ENCODE results near the gene SLC7A5. TPM values are rescaled to one million over a fixed set of nuclear protein-coding genes. Genes with fewer than 3 reads are reported as not detected.
A peak's percentile ranks its signal among the peaks of the same experiment; 100 is the strongest.
"Not testable (repeated sequence)": the region's sequence is repeated elsewhere in the genome, so short reads cannot be mapped to it uniquely, and the experiment has no call there.

Gene SLC7A5
- total RNA-seq, 1 donor from 2014 or later: 13.5 TPM

DNA sequence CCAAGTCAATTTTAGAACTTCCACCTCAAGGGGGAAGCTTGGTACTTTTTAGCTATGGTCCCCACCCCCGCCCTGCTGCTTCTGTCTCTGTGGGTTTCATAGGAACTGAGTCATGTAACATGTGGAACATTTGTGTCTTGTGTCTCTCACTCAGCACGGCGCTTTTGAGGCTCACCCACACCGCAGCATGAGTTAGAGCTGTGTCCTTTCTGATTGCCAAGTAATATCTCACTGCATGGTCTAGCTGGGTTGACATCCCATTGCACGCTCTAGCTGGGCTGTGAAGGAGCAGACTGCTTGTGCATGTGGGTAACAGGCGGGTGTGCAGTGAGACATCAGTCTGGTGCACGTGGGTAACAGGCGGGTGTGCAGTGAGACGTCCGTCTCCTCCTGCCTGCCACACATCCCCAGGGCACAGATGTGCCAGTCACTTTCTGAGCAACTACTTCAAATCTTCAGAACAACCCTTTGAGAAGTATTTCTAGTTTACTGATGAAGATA, 26.4 kb upstream of the SLC7A5 start:
- DNase-seq (no peak), ATAC-seq (peak; percentile 90)
- Histone ChIP-seq H3K27me3 (no peaks in the 10 kb centered on the region), H3K9me3 (no peaks in the 10 kb centered on the region), H3K4me1 (peaks cover 4% of the 10 kb centered on the region), H3K4me3 (no peak overlapping the region), H3K27ac (peak overlapping the region; percentile 37), H3K36me3 (no peaks in the 10 kb centered on the region)
- TF ChIP-seq CTCF (IDR thresholded peaks at IDR 0.05): no peak
- intact Hi-C loops (cut with DNase I): no loop called here

GRCh38 chr16:87894005-87894404, 24.7 kb upstream of the SLC7A5 start:
- H3K4me3 ChIP-seq; H3K27me3 ChIP-seq; H3K36me3 ChIP-seq; H3K9me3 ChIP-seq; DNase-seq; ATAC-seq; H3K4me1 ChIP-seq; H3K27ac ChIP-seq; intact Hi-C loops (cut with DNase I): not testable (repeated sequence)

DNA sequence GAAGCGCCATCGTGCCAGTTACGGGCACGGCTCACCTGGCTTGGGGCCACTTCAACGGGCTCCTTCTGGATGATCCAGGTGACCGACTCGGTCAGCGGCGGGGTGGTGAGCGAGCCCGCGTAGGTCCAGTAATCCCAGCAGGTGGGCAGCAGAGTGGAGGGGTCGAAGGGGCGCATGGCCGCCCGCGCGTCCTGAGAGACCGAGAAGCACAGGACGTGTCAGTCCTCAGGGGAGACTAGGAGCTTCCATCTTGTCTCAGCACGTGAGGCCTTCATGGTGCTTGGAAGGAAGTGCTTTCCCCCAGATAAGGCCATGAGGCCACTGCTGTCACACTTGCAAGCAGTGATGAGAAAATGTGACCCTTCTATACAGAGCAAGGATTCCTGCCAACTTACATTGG, 22.5 kb upstream of the SLC7A5 start:
- no peaks in the 10 kb centered on the region for H3K36me3 ChIP-seq
- intact Hi-C loops (cut with DNase I): no loop called here
- no peak for TF ChIP-seq CTCF (IDR thresholded peaks at IDR 0.05)
- H3K4me1 ChIP-seq: peaks cover 3% of the 10 kb centered on the region
- ATAC-seq (no peak), DNase-seq (no peak)
- no peak overlapping the region for H3K4me3 ChIP-seq
- no peaks in the 10 kb centered on the region for H3K9me3 ChIP-seq
- H3K27me3 ChIP-seq: no peaks in the 10 kb centered on the region
- no peak overlapping the region for H3K27ac ChIP-seq

GRCh38 chr16:87889762-87890161, 20.5 kb upstream of the SLC7A5 start:
- H3K27me3 ChIP-seq; H3K4me3 ChIP-seq; H3K9me3 ChIP-seq; H3K36me3 ChIP-seq; intact Hi-C loops (cut with DNase I); H3K4me1 ChIP-seq; H3K27ac ChIP-seq: not testable (repeated sequence)
- ATAC-seq: peak; percentile 82
- peak; percentile 88 for DNase-seq
- peak; percentile 56 for TF ChIP-seq CTCF (IDR thresholded peaks at IDR 0.05)

DNA sequence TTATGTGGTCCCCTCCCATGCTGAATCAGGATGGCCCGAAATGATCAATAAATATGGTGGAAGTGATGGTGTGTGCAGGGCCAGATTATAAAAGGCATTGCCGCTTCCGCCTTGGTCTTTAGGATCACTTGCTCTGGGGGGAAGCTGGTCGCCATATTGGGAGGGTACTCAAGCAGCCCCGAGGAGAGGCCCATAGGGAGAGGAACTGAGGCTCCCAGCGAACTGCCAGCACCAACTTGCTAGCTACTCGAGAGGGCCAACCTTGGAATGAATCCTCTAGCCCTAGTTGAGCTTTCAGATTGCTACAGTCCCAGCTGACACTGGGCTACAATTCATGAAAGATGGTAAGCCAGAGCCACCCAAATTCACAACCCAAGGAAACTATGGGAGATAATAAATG, 19.0 kb upstream of the SLC7A5 start:
- not testable (repeated sequence) for DNase-seq

DNA sequence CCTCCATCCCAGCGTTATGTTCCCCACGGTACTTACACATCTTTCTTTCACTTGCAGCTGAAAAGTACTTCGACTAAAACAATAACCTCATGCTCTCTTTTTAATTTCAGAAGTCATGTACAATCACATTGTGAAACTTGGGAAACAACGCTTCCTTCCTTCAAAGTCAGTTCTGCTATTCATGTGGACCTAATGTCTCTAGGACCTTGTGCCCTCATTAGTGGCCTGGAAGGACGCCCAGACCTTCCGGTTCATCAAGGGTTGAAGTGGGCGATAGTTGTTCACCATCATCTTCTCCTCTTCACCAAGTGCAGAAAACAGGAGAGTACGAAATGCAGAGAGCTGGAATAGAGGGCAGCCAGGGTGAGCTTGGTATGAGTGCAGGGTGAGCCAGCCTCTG, 18.6 kb upstream of the SLC7A5 start:
- H3K4me3 ChIP-seq; H3K9me3 ChIP-seq; H3K27ac ChIP-seq; intact Hi-C loops (cut with DNase I); DNase-seq; H3K27me3 ChIP-seq; H3K36me3 ChIP-seq; H3K4me1 ChIP-seq: not testable (repeated sequence)
- peak; percentile 59 for ATAC-seq

More for the DNA sequence above, 19.0 kb upstream of the SLC7A5 start:
- H3K4me3 ChIP-seq; H3K4me1 ChIP-seq; H3K27me3 ChIP-seq; H3K9me3 ChIP-seq; H3K36me3 ChIP-seq; H3K27ac ChIP-seq; intact Hi-C loops (cut with DNase I); ATAC-seq: not testable (repeated sequence)

GRCh38 chr16:87885371-87885967, 16.2 kb upstream of the SLC7A5 start:
- intact Hi-C loops (cut with DNase I); H3K36me3 ChIP-seq; H3K27ac ChIP-seq; H3K4me1 ChIP-seq; H3K9me3 ChIP-seq; H3K27me3 ChIP-seq; H3K4me3 ChIP-seq: not testable (repeated sequence)
- ATAC-seq (peak; percentile 87), DNase-seq (peak; percentile 78)

DNA sequence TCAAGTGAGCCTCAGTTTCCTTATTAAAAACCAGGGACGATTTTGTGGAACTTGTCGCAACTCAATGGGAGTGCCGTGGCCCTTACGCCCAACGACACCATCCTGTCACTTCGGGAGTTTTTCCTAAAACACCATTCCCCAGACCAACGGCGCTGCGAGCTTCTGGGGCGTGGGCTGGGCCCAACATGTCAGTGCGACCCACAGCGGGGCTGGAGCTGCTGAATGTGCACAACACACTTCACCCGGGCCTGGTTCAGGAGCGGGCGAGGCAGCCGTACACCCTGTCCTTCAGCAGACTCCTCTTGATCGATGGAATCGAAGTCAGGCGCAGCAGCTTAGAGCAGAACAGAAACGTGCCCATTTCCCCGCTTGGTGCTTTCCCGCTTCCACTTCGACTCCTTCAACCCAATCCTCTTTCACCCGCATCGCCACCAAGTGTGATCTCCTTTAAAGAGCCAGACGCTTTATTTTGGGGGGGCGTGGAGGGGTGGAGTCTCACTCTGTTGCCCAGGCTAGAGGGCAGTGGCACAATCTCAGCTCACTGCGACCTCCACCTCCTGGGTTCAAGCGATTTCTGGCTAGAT, 13.2 kb upstream of the SLC7A5 start:
- Histone ChIP-seq H3K36me3 (no peaks in the 10 kb centered on the region), H3K27ac (no peak overlapping the region), H3K4me1 (no peaks in the 10 kb centered on the region), H3K9me3 (no peaks in the 10 kb centered on the region), H3K27me3 (no peaks in the 10 kb centered on the region), H3K4me3 (no peak overlapping the region)
- DNase-seq (no peak), ATAC-seq (no peak)
- intact Hi-C loops (cut with DNase I): no loop called here
- no peak for TF ChIP-seq CTCF (IDR thresholded peaks at IDR 0.05)
